HG03060 (cell line): ENCODE data around the gene ACAD10.
"Not testable (repeated sequence)": the region's sequence is repeated elsewhere in the genome, so short reads cannot be mapped to it uniquely, and the experiment has no call there.

ENCODE experiments used
- ATAC-seq: cut with Tn5 transposase; IDR thresholded peaks from one replicate; pipeline ENCODE4 v1.9.1; 2021; ENCODE audit warnings: low read depth, moderate number of reproducible peaks; ENCODE audit not compliant: unreplicated experiment

ACAD10 gene

GRCh38 chr12:111686574-111687105 is 787 bp downstream of the ACAD10 start:
- no peak for ATAC-seq

GRCh38 chr12:111687255-111687654 is 1.4 kb downstream of the ACAD10 start:
- ATAC-seq: no peak

GRCh38 chr12:111687952-111688351 is 2.1 kb downstream of the ACAD10 start:
- no peak for ATAC-seq

GRCh38 chr12:111691262-111691661 is 5.4 kb downstream of the ACAD10 start:
- no peak for ATAC-seq

GRCh38 chr12:111692575-111693210 is 6.8 kb downstream of the ACAD10 start:
- no peak for ATAC-seq

GRCh38 chr12:111693818-111694217 is 8.0 kb downstream of the ACAD10 start:
- ATAC-seq: no peak

GRCh38 chr12:111699962-111700361 is 14.1 kb downstream of the ACAD10 start:
- no peak for ATAC-seq

- ATAC-seq: no peak
Measured at GRCh38 chr12:111705672-111706071, 19.8 kb downstream of the ACAD10 start.

- ATAC-seq: no peak
Measured at GRCh38 chr12:111706145-111706544, 20.3 kb downstream of the ACAD10 start.

- no peak for ATAC-seq
Measured at GRCh38 chr12:111715279-111715678, 29.4 kb downstream of the ACAD10 start.

GRCh38 chr12:111719316-111719715 is 33.5 kb downstream of the ACAD10 start:
- ATAC-seq: not testable (repeated sequence)

GRCh38 chr12:111720457-111720856 is 34.6 kb downstream of the ACAD10 start:
- ATAC-seq: no peak

GRCh38 chr12:111723646-111724360 is 38.0 kb downstream of the ACAD10 start:
- not testable (repeated sequence) for ATAC-seq

- ATAC-seq: no peak
Measured at GRCh38 chr12:111728795-111729194, 42.9 kb downstream of the ACAD10 start.

GRCh38 chr12:111730420-111730819 is 44.6 kb downstream of the ACAD10 start:
- no peak for ATAC-seq

GRCh38 chr12:111732786-111733185 is 46.9 kb downstream of the ACAD10 start:
- ATAC-seq: no peak

- ATAC-seq: no peak
Measured at GRCh38 chr12:111733340-111733915, 47.6 kb downstream of the ACAD10 start.

GRCh38 chr12:111739524-111739923 is 53.7 kb downstream of the ACAD10 start:
- ATAC-seq: not testable (repeated sequence)

GRCh38 chr12:111741235-111741812 is 55.5 kb downstream of the ACAD10 start:
- no peak for ATAC-seq

GRCh38 chr12:111745211-111745610 is 59.4 kb downstream of the ACAD10 start:
- no peak for ATAC-seq

GRCh38 chr12:111747333-111747732 is 61.5 kb downstream of the ACAD10 start:
- no peak for ATAC-seq
